ENCODE data around the gene AFMID. TPM values are rescaled to one million over a fixed set of nuclear protein-coding genes. Genes with fewer than 3 reads are reported as not detected.

AFMID gene
- total and polyA plus RNA-seq, 2 of the 13 experiments (the other 11 are each of a cell fraction or from before 2014, with no cell fraction given): 249 to 270 TPM

DNA sequence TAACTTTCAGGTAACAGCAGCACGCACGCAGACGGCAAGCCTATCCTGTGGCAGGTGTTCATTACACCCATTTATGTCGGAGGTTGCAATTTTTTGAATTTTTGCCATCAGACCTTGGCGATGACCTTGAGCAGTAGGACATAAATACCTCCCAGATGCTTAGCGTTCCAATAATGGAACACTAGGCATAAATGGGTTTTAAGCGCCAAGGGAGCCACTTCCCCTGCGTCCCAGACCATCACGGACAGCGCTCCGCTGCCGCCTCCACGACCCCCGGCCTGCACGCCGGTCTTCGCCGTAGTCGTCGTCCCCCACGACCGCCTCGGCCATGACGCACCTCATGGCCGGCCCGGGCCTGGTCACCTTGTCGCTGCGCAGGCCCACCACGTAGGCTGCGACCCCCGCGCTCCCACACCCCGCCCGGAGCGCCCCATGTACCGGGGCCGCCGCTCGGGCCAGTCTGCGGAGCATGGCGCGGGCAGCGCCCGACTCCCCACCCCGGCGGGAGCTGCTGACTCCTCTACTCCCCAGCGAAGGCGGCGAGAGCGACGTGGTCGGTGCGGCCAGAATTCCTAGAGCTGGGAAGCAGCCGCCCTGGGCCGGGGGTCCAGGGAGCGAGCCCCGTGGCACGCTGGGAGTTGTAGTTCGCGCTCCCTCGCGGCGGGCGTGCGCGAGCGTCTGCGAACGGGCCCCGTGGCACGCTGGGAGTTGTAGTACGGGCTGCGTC lies 66.9 kb downstream of the AFMID start (continued):
- TF ChIP-seq, protein P1, sequence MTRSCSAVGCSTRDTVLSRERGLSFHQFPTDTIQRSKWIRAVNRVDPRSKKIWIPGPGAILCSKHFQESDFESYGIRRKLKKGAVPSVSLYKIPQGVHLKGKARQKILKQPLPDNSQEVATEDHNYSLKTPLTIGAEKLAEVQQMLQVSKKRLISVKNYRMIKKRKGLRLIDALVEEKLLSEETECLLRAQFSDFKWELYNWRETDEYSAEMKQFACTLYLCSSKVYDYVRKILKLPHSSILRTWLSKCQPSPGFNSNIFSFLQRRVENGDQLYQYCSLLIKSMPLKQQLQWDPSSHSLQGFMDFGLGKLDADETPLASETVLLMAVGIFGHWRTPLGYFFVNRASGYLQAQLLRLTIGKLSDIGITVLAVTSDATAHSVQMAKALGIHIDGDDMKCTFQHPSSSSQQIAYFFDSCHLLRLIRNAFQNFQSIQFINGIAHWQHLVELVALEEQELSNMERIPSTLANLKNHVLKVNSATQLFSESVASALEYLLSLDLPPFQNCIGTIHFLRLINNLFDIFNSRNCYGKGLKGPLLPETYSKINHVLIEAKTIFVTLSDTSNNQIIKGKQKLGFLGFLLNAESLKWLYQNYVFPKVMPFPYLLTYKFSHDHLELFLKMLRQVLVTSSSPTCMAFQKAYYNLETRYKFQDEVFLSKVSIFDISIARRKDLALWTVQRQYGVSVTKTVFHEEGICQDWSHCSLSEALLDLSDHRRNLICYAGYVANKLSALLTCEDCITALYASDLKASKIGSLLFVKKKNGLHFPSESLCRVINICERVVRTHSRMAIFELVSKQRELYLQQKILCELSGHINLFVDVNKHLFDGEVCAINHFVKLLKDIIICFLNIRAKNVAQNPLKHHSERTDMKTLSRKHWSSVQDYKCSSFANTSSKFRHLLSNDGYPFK (CRISPR knock-in tag; IDR thresholded peaks at IDR 0.05; ENCODE audit: borderline replicate concordance): peak; percentile 71; the same call in 1 of the 2 replicates
- TF ChIP-seq, protein P2, sequence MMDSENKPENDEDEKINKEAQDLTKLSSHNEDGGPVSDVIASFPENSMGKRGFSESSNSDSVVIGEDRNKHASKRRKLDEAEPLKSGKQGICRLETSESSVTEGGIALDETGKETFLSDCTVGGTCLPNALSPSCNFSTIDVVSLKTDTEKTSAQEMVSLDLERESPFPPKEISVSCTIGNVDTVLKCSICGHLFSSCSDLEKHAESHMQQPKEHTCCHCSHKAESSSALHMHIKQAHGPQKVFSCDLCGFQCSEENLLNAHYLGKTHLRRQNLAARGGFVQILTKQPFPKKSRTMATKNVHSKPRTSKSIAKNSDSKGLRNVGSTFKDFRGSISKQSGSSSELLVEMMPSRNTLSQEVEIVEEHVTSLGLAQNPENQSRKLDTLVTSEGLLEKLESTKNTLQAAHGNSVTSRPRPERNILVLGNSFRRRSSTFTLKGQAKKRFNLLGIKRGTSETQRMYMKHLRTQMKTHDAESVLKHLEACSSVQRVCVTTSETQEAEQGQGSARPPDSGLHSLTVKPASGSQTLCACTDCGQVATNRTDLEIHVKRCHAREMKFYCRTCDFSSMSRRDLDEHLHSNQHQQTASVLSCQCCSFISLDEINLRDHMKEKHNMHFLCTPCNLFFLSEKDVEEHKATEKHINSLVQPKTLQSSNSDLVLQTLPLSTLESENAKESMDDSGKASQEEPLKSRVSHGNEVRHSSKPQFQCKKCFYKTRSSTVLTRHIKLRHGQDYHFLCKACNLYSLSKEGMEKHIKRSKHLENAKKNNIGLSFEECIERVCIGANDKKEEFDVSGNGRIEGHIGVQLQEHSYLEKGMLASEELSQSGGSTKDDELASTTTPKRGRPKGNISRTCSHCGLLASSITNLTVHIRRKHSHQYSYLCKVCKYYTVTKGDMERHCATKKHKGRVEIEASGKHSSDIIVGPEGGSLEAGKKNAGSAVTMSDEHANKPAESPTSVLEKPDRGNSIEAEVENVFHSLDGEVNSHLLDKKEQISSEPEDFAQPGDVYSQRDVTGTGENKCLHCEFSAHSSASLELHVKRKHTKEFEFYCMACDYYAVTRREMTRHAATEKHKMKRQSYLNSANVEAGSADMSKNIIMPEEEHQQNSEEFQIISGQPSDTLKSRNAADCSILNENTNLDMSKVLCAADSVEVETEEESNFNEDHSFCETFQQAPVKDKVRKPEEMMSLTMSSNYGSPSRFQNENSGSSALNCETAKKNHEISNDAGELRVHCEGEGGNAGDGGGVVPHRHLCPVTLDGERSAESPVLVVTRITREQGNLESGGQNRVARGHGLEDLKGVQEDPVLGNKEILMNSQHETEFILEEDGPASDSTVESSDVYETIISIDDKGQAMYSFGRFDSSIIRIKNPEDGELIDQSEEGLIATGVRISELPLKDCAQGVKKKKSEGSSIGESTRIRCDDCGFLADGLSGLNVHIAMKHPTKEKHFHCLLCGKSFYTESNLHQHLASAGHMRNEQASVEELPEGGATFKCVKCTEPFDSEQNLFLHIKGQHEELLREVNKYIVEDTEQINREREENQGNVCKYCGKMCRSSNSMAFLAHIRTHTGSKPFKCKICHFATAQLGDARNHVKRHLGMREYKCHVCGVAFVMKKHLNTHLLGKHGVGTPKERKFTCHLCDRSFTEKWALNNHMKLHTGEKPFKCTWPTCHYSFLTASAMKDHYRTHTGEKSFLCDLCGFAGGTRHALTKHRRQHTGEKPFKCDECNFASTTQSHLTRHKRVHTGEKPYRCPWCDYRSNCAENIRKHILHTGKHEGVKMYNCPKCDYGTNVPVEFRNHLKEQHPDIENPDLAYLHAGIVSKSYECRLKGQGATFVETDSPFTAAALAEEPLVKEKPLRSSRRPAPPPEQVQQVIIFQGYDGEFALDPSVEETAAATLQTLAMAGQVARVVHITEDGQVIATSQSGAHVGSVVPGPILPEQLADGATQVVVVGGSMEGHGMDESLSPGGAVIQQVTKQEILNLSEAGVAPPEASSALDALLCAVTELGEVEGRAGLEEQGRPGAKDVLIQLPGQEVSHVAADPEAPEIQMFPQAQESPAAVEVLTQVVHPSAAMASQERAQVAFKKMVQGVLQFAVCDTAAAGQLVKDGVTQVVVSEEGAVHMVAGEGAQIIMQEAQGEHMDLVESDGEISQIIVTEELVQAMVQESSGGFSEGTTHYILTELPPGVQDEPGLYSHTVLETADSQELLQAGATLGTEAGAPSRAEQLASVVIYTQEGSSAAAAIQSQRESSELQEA (CRISPR knock-in tag; IDR thresholded peaks at IDR 0.05; ENCODE audit: not compliant biosample characterization): peak; percentile 95
- TF ChIP-seq EP300 (IDR thresholded peaks at IDR 0.05; ENCODE audit: low read depth in 2 of 2, low read length in 2 of 2) (no peak), EP300 (CRISPR knock-in tag; IDR thresholded peaks at IDR 0.05; ENCODE audit: borderline replicate concordance) (no peak; the same call in 1 of the 2 replicates), SIX1 (CRISPR knock-in tag; IDR thresholded peaks at IDR 0.05; ENCODE audit: borderline replicate concordance) (no peak), THAP11 (CRISPR knock-in tag; IDR thresholded peaks at IDR 0.05) (peak; percentile 98), ZXDC (CRISPR knock-in tag; IDR thresholded peaks at IDR 0.05) (no peak), ZNF761 (CRISPR knock-in tag; conservative IDR thresholded peaks at IDR 0.05) (no peak), ZNF740 (CRISPR knock-in tag; IDR thresholded peaks at IDR 0.05) (no peak), ZNF557 (CRISPR knock-in tag; IDR thresholded peaks at IDR 0.05) (no peak), ZNF709 (CRISPR knock-in tag; IDR thresholded peaks at IDR 0.05) (peak; percentile 95), PAX8 (CRISPR knock-in tag; IDR thresholded peaks at IDR 0.05; ENCODE audit: borderline replicate concordance) (peak; percentile 46; the same call in 1 of the 2 replicates), CHD4 (IDR thresholded peaks at IDR 0.05; ENCODE audit: borderline replicate concordance, low read length) (no peak)

All from HepG2 (cell line).